Lung (tissue), 12 donors: ENCODE results near the gene ZNF654. TPM values are rescaled to one million over a fixed set of nuclear protein-coding genes. Genes with fewer than 3 reads are reported as not detected.

Source experiments
- ATAC-seq: fragments of 200-7000 bp; cut with Tn5 transposase; one replicate; pipeline ENCODE4 v1.9.1; 2020; ENCODE audit warnings: moderate number of reproducible peaks; ENCODE audit not compliant: insufficient read depth, low FRiP score
- DNase-seq, 3 donors: peaks; one replicate each; pipeline ENCODE4 v3.0.0-alpha.2; 2013 to 2017
- H3K27ac ChIP-seq, 2 donors: one replicate each; pipeline ENCODE4 v1.5.1; 2013; ENCODE audit warnings: mild to moderate bottlenecking in 2 of 2, moderate library complexity in 2 of 2, control low read depth in 1 of 2, inconsistent platforms in 1 of 2, low read depth in 1 of 2, low read length in 1 of 2
- H3K27me3 ChIP-seq, 3 donors: one replicate each; pipeline ENCODE4 v1.5.1; 2013; ENCODE audit warnings: low read length in 2 of 3; ENCODE audit not compliant: control insufficient read depth in 3 of 3, insufficient read depth in 3 of 3
- H3K36me3 ChIP-seq, 4 donors: one replicate each; pipeline ENCODE4 v1.5.1; 2013; ENCODE audit warnings: low read length in 4 of 4, mild to moderate bottlenecking in 1 of 4, moderate library complexity in 1 of 4; ENCODE audit not compliant: control insufficient read depth in 4 of 4, insufficient read depth in 4 of 4
- H3K4me1 ChIP-seq, 5 donors: one replicate each; pipeline ENCODE4 v1.5.1; 2013; ENCODE audit warnings: low read length in 5 of 5, mild to moderate bottlenecking in 2 of 5, moderate library complexity in 1 of 5; ENCODE audit not compliant: control insufficient read depth in 5 of 5, insufficient read depth in 5 of 5
- H3K4me3 ChIP-seq: one replicate; pipeline ENCODE4 v1.5.1; 2013; ENCODE audit warnings: mild to moderate bottlenecking, control low read depth, moderate library complexity
- H3K9ac ChIP-seq, 2 donors: one replicate each; pipeline ENCODE4 v1.5.1; 2013; ENCODE audit warnings: low read length in 2 of 2, control low read depth in 1 of 2; ENCODE audit not compliant: insufficient read depth in 1 of 2
- H3K9me3 ChIP-seq, 4 donors: one replicate each; pipeline ENCODE4 v1.5.1; 2013; ENCODE audit warnings: low read length in 3 of 4, mild to moderate bottlenecking in 1 of 4, moderate library complexity in 1 of 4; ENCODE audit not compliant: control insufficient read depth in 4 of 4, insufficient read depth in 3 of 4
- CTCF ChIP-seq: IDR thresholded peaks from 2 replicates; pipeline ENCODE4 v1.5.1; 2012; ENCODE audit warnings: mild to moderate bottlenecking; ENCODE audit errors: control extremely low read depth, extremely low read depth
- WGBS, 2 donors: extraction: QIAGEN DNeasy Blood & Tissue Kit; methylation state at CpG; one replicate each; pipeline ENCODE4 v1.1.7; 2013; 5-methylcytosine and 5-hydroxymethylcytosine counted together
- polyA plus RNA-seq, 2 donors: library from polyadenylated mRNA; stranded (reverse); fragments of 200-250 nt; gene quantifications; one replicate each; pipeline ENCODE4 v1.2.1, GENCODE V29; 2013
- total RNA-seq, 2 donors: library from RNA; depleted of rRNA in 1 of 2; stranded (reverse); fragments of >200 nt in 1 of 2; gene quantifications; one replicate each; pipeline ENCODE4 v1.2.1, GENCODE V29; 2014 to 2021
- donor health status: control.
- donor health status: control.
- donor health status: Bipolar disorder and iron deficiency.
- donor health status: healthy.
- donor health status: DM: yes; HTN: yes; CAD: no.

ZNF654 gene
- total and polyA plus RNA-seq, 4 donors: 3.1 to 35.4 (median 7.4) TPM

- Histone ChIP-seq H3K36me3 (no peaks in the 10 kb centered on the region), H3K27me3 (no peaks in the 10 kb centered on the region), H3K4me1 (no peaks in the 10 kb centered on the region), H3K9ac (no peak overlapping the region), H3K27ac (no peak overlapping the region), H3K9me3 (peaks cover 0 to 2% (median 0%) of the 10 kb centered on the region in 4 donors), H3K4me3 (no peak overlapping the region)
- no peak for DNase-seq
- ATAC-seq: no peak
- 80 to 83% methylated on average over 4 of the region's 4 CpGs for WGBS, 2 donors
- no peak for TF ChIP-seq CTCF
Observed at GRCh38 chr3:88191872-88192409, 132.9 kb downstream of the ZNF654 start.

GRCh38 chr3:88192631-88193030, 133.6 kb downstream of the ZNF654 start:
- H3K4me1 ChIP-seq: no peaks in the 10 kb centered on the region
- WGBS, 2 donors: 71 to 73% methylated on average over 3 of the region's 3 CpGs
- H3K9ac ChIP-seq: no peak overlapping the region
- H3K36me3 ChIP-seq: no peaks in the 10 kb centered on the region
- DNase-seq (no peak), ATAC-seq (no peak)
- H3K9me3 ChIP-seq: peaks cover 0 to 2% (median 0%) of the 10 kb centered on the region in 4 donors
- H3K27me3 ChIP-seq: no peaks in the 10 kb centered on the region
- TF ChIP-seq CTCF: no peak
- H3K27ac ChIP-seq: no peak overlapping the region
- no peak overlapping the region for H3K4me3 ChIP-seq

Other genes with a start within 250 kb of the ZNF654 start
- gene CGGBP1, start 250 bp upstream of the ZNF654 start, total RNA-seq: 100 to 1,000 TPM in 1 of 2 donors, 10 to 100 TPM in 1; 52.9 to 101 TPM
- 10 to 100 TPM; 34.2 to 39.3 TPM for gene CGGBP1, start 250 bp upstream of the ZNF654 start, polyA plus RNA-seq
- 10 to 100 TPM; 18.4 to 36.7 TPM for gene C3orf38, start 90.7 kb downstream of the ZNF654 start, total RNA-seq
- gene C3orf38, start 90.7 kb downstream of the ZNF654 start, polyA plus RNA-seq: 1 to 10 TPM; 6.2 to 9.0 TPM